Subcutaneous adipose tissue (tissue), 4 donors: ENCODE measurements around the gene CYTH3. TPM values are rescaled to one million over a fixed set of nuclear protein-coding genes. Genes with fewer than 3 reads are reported as not detected.

Source experiments
- total RNA-seq, 4 donors: library from RNA; depleted of rRNA; stranded (reverse); fragments of >200 nt; gene quantifications; one replicate each; pipeline ENCODE4 v1.1.0, GENCODE V29; 2016
- TF ChIP-seq, protein P1 (sequence below): fragments of 450-650 bp; IDR thresholded peaks from one replicate; pipeline ENCODE4 v1.5.1; 2016; ENCODE audit warnings: low read depth, mild to moderate bottlenecking, control low read depth, antibody characterized with exemption, moderate library complexity

The CYTH3 gene
- total RNA-seq, 4 donors from 2014 or later, result 23.6 to 84.0 (median 34.8) TPM

DNA sequence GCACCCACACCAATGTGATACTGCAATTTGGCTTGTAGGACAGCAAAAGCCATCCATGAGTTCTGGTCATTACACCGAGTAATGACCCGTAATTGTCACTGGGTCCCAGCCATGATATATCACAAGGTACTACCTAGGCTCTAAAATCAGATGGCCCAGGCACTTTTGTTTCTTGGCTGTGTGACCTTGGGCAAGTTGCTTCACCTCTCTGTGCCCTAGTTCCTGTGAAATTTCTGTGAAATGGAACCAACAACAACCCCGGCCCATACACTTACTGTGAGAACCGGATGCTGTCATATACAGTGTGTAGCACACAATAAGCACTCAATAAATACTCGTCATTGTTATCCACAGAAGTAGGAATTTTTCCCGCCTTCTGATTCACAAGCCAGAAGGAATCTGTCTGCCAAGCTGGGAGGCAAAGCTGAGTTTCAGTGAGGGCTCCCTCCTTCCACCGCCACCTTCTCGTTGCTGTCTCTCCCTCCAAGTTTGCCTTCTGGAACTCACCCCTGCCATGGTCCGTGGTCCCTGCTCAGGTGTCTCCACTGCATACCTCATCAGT, 6.4 kb upstream of the CYTH3 start:
- TF ChIP-seq, protein P1, sequence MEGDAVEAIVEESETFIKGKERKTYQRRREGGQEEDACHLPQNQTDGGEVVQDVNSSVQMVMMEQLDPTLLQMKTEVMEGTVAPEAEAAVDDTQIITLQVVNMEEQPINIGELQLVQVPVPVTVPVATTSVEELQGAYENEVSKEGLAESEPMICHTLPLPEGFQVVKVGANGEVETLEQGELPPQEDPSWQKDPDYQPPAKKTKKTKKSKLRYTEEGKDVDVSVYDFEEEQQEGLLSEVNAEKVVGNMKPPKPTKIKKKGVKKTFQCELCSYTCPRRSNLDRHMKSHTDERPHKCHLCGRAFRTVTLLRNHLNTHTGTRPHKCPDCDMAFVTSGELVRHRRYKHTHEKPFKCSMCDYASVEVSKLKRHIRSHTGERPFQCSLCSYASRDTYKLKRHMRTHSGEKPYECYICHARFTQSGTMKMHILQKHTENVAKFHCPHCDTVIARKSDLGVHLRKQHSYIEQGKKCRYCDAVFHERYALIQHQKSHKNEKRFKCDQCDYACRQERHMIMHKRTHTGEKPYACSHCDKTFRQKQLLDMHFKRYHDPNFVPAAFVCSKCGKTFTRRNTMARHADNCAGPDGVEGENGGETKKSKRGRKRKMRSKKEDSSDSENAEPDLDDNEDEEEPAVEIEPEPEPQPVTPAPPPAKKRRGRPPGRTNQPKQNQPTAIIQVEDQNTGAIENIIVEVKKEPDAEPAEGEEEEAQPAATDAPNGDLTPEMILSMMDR, result no peak

DNA sequence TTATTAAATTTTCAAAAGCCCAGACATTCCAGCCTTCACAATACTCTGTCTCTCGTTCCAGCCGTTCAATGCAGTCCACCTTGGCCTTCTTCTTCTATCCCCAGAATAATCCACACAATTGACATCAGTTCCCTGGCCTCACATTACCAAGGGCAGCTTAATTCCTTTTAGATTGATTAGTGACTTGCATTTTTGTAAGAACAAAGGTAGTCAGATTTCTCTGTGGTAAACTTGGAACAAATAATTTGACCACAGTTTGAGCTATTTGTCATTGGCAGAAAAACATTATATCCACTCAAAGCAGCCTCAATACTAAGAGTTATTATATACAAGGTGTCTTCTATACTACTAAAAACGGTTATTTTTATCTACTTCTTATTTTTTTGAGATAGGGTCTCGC, 5.1 kb upstream of the CYTH3 start:
- TF ChIP-seq, protein P1, result no peak

GRCh38 chr7:6276911-6277408, 4.5 kb upstream of the CYTH3 start:
- TF ChIP-seq, protein P1, result no peak

- TF ChIP-seq, protein P1, result no peak
These were observed 2.3 kb upstream of the CYTH3 start for GRCh38 chr7:6274743-6275142.

GRCh38 chr7:6273917-6274630, 1.6 kb upstream of the CYTH3 start:
- TF ChIP-seq, protein P1, result no peak

DNA sequence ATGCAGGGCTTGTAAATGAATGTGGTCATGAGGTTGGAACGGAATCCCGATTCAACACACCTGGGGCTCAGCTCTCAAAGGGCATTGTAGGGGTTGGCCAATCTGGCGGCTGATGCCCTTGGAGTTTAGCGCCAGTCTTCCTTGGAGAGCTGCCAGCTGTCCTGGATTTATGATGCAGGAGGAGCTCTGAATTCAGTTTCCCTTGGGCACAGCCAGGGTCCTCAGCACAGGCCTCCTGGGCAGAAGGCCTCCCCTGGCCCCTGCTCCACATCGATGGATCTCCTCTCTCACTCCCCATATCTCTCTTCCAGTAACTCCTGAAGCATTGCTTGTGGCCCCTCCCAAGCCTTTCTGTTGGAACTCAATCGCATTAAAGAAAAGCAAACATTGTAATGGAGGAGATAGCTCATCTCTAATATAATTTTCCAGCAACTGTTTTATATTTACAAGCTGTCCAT, 985 bp upstream of the CYTH3 start:
- TF ChIP-seq, protein P1, result no peak

DNA sequence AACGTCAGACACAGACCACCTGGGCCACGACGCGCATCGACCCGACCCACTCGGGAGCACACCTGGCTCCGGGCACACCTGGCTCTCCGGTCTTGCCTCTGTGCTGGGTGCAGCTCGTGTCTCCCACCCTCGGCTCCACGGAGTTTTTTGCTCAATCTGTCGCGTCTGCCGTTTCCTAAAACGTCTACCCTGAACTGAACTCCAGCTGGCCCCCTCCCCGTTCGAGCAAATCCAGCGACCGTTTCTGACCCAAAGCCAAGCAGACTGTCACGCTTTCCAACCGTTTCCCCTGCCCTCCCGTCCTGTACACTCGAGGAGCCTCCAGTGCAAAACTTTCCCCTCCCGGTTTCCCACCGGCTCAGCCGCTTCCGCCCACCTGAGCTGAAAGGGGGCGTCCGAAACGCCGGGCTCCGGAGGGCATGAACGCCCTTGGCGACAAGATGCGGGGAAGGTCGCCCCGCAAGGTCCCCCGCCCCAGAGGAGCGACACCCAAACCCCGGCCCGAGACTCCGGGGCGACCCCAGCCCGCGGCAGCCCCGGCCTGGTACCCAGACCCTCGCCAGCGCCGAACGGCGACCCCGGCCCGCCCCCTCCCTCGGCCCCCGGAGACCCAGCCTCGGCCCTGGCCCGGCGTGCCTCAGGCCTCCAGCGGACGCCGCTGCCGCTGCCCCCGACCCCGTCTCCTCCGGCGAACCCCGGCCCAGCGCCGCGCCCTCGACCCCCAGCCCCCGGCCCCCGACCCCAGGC, 557 bp downstream of the CYTH3 start:
- TF ChIP-seq, protein P1, result no peak
